ENCODE measurements around the gene GLB1L2.

The GLB1L2 gene

DNA sequence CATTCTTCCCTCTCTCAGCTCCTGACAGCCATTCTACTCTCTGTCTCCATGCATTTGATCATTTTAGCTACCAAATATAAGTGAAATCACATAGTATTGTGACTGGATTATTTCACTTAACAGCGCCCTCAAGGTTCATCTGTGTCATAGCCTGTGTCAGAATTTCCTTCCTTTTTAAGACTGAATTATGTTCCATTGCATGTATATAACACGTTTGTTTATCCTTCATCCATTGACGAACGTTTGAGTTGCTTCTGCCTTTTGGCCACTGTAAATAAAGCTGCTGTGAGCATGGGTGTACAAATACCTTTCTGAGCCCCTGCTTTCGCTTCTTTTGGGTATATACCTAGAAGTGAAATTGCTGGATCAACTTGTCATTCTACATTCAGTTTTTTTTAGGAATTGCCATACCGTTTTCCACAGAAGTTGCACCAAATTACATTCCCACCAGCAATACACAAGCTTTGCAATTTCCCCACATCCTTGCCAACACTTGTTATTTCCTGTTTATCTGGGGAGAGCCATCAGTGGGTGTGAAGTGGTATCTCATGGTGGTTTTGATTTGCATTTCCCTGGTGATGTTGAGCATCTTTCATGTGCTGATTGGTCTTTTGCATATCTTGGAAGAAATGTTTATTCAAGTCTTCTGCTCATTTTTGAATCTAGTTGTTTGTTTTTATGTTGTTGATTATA is 17.5 kb downstream of the GLB1L2 start:
- DNase-seq (ENCODE audit: low read depth in 2 of 2): no peak

DNA sequence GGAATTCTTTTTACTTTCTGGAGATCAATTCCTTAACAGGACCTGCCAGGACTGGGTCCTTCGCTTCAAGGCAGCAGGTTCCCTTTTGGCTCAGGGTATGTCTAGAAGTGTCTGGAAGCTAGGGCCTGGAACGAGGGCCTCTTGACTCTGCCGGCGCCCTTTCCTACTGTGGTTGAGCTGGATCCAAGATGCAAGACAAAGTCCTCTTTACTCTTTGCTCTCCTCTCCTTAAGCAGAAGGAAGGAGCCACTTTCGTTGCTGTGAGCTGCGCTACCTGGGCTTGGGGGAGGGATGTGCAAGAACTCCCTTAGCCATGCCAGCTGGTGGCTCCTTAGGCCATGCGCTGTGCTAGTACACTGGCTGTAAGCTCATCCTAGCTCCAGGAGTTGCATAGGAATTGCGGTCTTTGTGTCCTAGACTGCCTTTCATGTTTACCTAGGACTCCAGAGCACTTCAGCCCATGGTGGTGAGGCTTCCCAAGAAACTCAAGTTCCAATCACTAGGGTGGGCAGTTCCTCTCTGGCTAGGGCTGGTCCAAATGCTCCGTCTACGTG is 18.1 kb downstream of the GLB1L2 start:
- DNase-seq (ENCODE audit: low read depth in 2 of 2): no peak

GRCh38 chr11:134350381-134350780 is 18.6 kb downstream of the GLB1L2 start:
- no peak for DNase-seq (ENCODE audit: low read depth in 2 of 2)

DNA sequence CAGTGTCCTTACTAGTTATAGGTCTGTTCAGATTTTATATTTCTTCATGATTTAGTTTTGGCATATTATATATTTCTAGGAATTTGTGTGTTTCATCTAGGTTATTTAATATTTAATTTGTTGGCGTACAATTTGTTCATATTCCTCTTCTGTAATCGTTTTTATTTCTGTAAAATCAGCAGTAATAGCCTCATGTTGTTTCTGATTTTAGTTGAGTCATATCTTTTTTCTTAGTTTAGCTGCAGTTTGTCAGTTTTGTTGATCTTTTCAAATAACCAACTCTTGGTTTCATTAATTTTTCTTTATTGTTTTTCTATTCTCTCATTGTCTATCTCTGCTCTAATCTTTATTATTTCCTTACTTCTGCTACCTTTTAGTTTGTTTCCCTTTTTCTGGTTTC is 20.3 kb downstream of the GLB1L2 start:
- DNase-seq (ENCODE audit: low read depth in 2 of 2): no peak

- no peak for DNase-seq (ENCODE audit: low read depth in 2 of 2)
Observed at GRCh38 chr11:134355136-134355535, 23.3 kb downstream of the GLB1L2 start.

- no peak for DNase-seq (ENCODE audit: low read depth in 2 of 2)
Observed at GRCh38 chr11:134355656-134356055, 23.9 kb downstream of the GLB1L2 start.

DNA sequence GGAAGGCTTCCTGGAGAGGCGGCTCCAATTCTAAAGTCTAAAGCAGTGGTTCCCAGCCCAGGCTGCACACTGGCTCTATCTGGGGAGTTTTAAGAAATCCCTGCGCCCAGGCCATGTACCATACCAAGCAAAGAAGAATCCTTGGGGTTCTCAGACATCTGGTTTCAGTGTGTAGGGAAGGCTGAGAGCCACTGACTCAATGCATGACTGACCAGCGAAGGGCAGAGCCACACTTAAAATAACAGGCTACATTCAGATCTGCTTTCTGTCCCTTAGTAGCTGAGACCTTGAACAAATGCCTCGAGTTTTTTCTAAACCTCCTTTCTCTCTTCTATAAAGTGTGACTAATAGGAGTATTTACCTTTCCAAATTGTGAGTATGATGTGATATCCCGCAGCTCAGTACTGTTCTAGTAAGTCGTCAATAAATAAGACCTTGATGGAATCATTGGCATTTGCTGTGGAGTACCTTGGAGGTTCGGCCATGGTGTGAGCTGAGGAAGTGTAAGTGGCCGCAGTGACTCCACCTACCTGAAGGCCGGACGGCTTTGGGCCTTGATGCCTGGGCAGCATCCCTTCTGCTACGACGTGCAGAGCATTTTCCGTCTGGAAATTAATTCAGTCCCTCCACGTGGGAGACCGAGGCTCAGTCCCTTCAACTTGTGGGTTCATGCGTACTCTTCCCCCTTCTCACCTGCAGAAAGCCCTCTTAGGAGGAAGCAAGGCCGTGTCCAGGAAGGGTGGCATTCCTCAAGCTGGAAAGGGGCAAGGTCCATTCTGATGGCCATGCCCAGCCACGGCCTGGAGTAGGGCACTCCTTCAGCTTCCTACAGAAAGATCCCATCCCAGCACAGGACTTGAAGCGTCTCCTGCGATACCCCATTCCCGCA is 25.1 kb downstream of the GLB1L2 start:
- no peak for DNase-seq (ENCODE audit: low read depth in 2 of 2)

DNA sequence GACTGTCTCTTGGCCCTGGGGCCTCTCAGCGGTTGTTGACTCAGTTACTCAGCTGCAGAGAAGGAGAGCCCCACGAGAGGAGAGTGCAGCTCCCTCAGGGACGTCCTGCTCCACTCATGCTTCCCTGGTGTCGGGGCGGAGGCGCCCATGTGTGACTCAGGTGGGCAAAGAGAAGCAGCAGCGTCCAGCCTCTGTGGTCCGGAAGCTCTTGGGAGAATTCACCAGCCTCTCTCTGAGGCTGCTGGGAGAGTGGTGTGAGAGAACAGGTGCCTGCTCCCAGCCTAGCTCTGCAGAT is 25.7 kb downstream of the GLB1L2 start:
- DNase-seq (ENCODE audit: low read depth in 2 of 2): no peak

DNA sequence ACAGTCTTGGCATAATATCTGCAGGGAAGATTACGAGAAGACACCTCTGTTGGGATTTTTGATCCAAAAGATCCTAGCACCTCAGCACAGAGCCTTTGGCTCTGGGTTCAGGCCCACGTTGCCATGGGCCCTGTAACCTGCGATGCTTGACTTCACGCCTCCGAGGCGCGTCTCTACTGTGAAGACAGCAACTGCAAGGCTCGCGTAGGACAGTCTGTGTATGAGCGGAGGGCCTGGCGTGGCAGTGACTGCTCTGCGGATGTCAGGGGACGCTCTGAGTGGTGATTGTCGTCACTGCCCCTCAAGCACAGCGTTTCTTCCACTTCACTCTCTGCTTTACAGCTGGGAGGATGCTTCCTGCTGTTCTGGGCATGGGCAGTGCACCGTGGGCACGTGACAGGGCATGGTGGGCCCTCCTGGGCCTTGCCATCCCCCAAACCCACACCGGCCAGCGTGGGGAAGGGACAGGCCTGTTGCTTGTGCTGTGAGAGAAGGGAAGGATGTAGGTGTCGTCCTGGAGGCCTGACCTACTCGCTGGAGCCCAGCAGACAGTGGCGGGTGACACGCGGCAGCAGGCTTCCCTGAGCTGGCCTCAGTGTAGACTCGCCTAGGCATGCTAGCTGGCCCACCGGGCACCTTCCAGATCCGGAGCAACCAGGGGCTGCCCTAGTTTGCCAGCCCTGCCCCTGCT is 26.5 kb downstream of the GLB1L2 start:
- DNase-seq (ENCODE audit: low read depth in 2 of 2): no peak

DNA sequence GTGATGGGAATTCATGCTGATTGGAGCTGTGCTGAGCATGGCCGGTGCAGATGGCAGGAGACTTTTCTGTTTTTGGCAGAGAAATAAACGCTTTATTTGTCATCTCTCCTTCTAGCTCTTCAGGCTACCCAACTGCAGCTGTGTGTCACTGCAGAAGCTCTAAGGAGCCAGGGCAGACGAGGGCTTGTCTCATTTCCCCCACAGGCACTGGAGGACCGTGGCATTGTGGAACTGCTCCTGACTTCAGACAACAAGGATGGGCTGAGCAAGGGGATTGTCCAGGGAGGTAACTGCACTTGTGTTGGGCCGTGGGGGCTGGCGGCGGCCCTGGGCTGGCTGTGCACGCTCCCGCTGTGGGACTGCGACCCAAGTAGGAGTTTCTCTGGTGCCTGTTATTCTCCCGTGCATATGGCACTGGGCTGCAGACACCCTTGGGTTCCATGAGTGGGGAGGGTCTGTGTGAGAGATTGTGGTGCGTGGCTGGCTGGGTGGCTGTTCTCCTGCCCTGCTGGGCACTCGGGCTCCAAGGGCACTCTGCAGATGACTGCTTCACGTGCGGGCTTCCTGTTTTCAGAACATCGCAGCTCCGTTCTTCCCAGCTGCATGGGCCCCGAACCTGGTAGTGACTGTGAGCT is 27.2 kb downstream of the GLB1L2 start:
- DNase-seq (ENCODE audit: low read depth in 2 of 2): no peak

GRCh38 chr11:134359646-134360045 is 27.9 kb downstream of the GLB1L2 start:
- DNase-seq (ENCODE audit: low read depth in 2 of 2): no peak

DNA sequence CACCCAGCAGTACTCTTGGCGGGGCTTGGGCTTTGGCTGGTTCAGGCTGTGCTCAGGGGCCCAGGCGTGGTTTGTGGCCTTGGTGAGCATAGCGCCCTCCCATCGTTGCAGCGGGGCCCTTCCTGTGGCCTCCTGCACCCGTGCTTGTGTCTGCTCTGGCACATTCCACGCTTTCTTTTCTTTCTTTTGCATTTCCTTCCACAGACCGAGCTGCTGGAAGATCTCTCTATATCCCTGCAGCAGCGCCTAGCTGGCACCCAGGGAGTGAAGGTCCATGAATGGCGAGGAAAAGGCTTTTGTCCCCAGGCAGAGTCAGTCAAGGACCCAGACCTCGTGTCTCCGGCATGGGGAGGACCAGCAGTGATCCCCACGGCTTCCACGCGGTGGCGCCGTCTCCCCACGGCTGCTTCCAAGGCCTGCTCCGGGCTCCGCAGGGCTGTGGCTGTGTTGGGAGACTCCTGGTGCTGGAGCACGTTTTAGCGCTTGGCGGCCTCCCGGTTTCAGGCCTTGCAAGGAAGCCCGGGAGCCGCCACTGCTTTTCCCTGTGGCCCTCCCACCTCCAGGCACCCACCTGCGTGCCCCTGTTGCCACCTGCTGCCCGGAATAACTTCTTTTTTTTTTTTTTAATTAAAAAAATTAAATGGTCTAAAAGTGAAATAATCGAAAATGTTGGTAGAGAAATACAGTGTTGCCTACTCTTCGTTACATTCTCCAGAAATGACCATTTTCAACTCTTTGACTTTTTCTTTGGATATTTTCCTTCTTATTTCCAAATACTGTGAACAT is 28.5 kb downstream of the GLB1L2 start:
- peak; percentile 46 to 51 for DNase-seq (ENCODE audit: low read depth in 2 of 2)

- no peak for DNase-seq (ENCODE audit: low read depth in 2 of 2)
Observed at GRCh38 chr11:134361661-134362060, 29.9 kb downstream of the GLB1L2 start.

- no peak for DNase-seq (ENCODE audit: low read depth in 2 of 2)
Observed at GRCh38 chr11:134362192-134362901, 30.6 kb downstream of the GLB1L2 start.

- DNase-seq (ENCODE audit: low read depth in 2 of 2): no peak
Observed at GRCh38 chr11:134363161-134363560, 31.4 kb downstream of the GLB1L2 start.

GRCh38 chr11:134363592-134363991 is 31.8 kb downstream of the GLB1L2 start:
- no peak for DNase-seq (ENCODE audit: low read depth in 2 of 2)

DNA sequence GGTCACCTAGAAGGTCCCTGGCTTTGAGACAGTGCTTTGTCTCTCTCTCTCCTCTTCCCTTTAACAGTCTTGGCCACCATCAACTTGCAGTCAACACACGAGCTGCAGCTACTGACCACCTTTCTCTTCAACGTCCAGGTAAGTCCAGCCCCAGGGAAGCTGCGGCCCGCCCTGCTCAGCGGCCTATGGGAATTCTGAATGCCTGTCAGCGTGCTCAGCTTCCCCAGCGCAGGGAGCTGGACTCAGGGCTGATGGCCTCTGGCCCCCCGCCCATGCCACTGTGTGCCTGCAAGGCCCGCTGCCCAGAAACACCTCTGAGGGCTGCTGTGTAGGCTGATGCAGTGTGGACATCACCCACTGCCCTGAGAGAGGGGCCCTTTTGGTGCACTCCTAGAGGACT is 32.5 kb downstream of the GLB1L2 start:
- no peak for DNase-seq (ENCODE audit: low read depth in 2 of 2)

- no peak for DNase-seq (ENCODE audit: low read depth in 2 of 2)
Observed at GRCh38 chr11:134365011-134365925, 33.5 kb downstream of the GLB1L2 start.

DNA sequence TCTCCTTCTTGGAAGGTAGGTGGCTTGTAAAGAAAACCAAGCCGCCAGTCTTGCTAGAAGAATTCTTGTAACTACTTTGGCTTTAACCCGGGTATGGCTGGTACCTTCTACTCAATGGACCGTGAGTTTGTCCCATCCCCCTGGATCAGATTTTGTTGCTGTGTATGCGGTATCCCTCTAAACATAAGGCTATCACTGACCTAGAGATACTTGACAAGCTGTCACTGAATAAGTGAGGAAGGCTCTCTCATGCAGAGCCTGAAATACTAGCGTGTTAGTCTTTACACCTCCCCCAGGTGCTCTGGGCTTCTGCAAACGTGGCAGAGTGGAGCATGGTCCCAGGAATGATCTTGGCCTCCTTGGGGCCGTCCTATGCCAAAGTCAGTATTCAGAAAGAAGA is 34.5 kb downstream of the GLB1L2 start:
- no peak for DNase-seq (ENCODE audit: low read depth in 2 of 2)

Data from stimulated activated CD8-positive, alpha-beta memory T cell treated with anti-CD3 and anti-CD28 coated beads, Interleukin-15, amount 100 ng/mL, for 4 hours (primary cell).